Stimulated activated CD4-positive, alpha-beta T cell treated with anti-CD3 and anti-CD28 coated beads, Interleukin-12 subunit alpha, Interleukin-12 subunit beta, amount 100 ng/mL, for 24 hours (primary cell): ENCODE results near the gene UBXN11.

Experiments used
- DNase-seq, 2 experiments: peaks; one replicate each; pipeline ENCODE4 v3.0.0-alpha.2; 2020; ENCODE audit warnings: low read depth in 2 of 2

UBXN11 gene, protein sequence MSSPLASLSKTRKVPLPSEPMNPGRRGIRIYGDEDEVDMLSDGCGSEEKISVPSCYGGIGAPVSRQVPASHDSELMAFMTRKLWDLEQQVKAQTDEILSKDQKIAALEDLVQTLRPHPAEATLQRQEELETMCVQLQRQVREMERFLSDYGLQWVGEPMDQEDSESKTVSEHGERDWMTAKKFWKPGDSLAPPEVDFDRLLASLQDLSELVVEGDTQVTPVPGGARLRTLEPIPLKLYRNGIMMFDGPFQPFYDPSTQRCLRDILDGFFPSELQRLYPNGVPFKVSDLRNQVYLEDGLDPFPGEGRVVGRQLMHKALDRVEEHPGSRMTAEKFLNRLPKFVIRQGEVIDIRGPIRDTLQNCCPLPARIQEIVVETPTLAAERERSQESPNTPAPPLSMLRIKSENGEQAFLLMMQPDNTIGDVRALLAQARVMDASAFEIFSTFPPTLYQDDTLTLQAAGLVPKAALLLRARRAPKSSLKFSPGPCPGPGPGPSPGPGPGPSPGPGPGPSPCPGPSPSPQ

GRCh38 chr1:26306290-26307229, at the start of gene UBXN11:
UBXN11 (minus strand) TSS chr1:26306636; CDS start chr1:26302883, 3,753 bp downstream.
- peak; percentile 83 to 92 for DNase-seq

DNA sequence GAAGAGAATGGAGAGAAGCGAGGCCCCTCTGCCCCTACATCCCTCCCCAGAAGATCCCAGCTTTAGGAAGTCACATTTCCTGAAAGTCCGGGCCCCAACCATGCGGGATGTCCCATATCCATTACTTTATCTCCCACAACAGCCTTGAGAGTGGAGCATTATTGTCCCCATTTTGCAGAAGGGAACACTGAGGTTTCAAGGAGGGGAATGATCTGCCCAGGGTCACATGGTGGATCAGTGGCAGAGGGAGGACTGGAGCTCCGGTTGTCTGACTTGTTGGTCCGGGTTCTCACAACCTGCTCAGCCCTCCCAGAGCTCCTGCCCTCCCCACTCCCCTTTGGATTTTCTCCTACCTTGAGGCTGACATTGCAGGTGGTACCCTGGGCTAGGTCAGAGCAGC, 49.7 kb upstream of the UBXN11 start:
- DNase-seq = no peak

DNA sequence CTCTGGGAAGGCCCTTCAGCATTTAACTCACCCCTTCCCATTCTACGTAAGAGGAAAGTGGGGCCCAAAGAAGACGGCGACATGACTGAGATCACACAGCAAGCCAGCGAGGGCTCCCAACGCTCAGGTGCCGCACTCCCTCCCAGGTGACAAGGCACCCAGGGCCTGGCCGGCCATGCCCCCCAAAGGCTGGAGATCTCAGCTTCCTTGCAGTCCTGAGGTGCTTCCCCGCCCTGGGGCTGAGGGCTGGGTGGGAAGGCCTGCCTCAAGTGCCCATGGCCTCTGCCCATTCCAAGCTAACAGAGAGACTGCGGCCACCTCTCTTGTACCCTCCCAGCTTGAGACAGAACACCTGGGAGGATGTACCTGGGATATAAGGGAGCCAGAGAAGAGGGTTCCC, 48.5 kb upstream of the UBXN11 start:
- DNase-seq = no peak

- DNase-seq = no peak
These were observed 47.8 kb upstream of the UBXN11 start, which contains the start of gene CRYBG2 for GRCh38 chr1:26353976-26354820. CRYBG2 (minus strand) TSS chr1:26354130; CDS start chr1:26346657, 7,473 bp downstream.

DNA sequence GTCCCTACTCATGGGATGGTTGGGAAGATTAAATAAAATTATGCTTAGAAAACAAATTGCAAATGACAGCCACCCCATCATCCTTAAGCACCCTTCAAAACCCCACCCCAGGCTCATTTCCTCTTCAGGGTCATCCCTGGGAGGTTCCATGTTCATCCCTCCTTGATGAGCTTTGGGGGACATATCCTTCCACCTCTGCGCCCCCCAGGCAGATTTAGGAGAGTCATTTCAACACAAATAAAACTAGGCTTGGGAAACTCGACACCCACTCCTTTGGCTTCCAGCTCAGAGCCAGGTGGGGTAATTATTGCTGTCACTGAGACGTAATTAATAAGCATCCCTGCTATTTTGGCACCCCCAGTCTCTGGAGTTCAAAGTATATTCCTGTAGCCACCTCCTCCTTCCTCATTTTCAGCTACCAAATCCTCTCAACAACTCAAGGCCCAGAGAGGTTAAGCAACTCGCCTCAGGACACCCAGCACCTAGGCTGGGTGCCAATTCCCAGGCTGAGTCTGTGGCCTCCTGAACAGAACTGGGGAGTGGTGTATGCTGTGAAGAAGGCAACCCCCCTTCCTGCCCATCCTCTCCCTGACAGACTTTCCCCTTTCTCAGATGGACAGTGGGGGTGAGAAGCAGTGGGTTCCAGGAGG, 46.9 kb upstream of the UBXN11 start:
- DNase-seq = no peak

DNA sequence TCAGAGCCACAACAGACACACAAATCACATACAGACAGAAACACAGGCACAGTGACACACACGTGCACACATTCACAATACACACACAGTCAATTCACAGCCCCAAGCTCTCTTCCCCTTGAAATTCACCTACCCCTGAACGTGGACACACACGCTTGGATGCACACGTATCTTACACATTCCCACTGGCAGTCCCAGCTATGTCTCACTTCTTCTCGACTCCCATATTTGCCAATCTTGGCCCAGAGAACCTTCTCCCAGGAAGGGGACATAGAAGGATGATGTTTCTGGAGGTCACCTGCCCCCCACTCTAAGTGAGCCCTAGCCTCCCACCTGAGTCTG, 45.9 kb upstream of the UBXN11 start:
- no peak for DNase-seq

- no peak for DNase-seq
These were observed 45.3 kb upstream of the UBXN11 start for GRCh38 chr1:26351590-26352337.

GRCh38 chr1:26350701-26351589, 44.5 kb upstream of the UBXN11 start:
- DNase-seq = no peak

- DNase-seq = no peak
These were observed 43.9 kb upstream of the UBXN11 start for GRCh38 chr1:26350343-26350700.

GRCh38 chr1:26349877-26350244, 43.4 kb upstream of the UBXN11 start:
- no peak for DNase-seq

DNA sequence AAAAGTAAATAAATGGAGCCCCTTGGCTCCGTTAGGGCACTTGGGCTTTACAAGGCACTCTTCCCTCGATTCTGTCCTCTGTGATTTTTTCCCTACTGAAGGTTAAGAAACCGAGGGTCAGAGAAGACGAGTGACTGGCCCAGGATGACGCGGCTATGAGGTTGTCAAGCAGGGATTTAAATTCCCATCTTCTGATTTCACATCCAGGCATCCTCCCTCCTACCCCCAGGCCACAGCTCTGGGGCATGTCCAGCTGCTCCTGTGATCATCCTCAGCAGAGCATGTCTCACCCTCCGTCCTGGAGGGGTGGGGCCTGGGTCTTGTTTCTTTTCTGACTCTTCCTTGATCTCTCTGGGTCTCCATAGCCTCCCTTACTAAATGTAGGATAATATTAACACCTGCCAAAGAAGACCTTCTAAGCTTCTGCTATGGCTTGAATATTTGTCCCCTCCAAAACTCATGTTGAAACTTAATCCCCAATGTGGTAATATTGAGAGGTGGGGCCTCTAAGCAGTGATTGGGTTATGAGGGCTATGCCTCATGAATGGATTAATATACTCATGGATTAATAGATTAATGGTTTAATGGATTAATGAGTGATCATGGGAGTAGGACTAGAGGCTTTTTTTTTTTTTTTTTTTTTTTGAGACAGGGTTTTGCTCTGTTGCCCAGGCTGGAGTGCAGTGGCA, 42.9 kb upstream of the UBXN11 start:
- no peak for DNase-seq

GRCh38 chr1:26346274-26347033, 40.0 kb upstream of the UBXN11 start:
- no peak for DNase-seq

- DNase-seq = no peak
These were observed 39.3 kb upstream of the UBXN11 start for GRCh38 chr1:26345718-26346117.

GRCh38 chr1:26344147-26344920, 37.9 kb upstream of the UBXN11 start:
- no peak for DNase-seq

DNA sequence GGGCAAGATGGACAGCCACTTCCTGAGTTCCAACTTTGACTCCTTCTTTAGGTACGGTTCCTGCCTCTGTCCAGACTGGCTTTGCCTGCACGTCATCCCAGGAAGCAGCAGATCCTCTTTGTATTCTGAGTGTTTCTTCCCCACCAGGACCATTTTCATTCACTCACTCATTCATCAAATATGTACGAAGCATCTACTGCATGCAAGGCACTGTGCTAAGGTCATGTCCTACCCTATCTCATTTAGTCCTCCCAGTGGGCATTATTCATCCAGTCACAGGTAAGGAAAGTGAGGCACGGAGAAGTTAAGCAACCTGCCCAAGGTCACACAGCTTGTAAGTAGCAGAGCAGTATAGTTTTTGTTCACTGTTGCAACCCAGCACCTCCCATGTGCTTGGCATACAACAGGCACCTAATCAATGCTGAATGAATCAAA, 33.6 kb upstream of the UBXN11 start:
- DNase-seq = no peak

DNA sequence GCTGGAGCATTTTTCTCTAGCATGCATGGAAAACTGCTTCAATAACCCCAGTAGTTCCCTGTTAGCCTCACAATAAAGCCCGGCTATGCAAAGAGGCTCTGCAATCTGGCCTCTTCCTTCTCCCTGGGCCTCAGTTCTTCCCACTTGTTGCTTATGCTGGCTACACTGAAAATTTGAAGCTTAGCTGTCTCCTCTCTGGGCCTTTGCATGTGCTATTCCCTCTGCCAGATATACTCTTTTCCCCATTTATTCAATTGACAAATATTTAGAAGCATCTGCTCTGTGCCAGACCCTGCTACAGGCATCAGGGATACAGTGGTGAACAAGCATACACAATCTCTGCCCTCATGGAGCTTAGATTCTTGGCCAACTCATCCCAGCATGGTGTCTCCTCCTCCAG, 32.2 kb upstream of the UBXN11 start:
- no peak for DNase-seq

DNA sequence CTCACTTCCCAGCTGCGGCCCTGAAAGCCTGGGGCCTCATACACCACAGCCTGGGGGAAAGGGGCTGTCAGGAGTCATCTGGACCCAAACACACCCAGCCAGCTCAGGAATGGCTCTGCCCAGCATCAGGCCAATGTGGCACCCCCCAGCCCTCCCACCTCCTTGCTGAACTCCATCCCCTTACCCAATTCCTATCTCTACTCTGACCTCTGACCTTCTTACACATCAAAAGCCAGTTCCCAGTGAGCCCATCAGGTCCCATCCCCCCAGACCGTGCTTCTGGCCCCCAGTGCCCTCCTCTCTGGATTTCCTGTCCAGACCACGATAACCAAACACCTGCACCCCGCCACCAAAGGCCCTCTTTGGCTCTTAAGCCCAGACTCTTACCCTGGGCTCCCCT, 31.2 kb upstream of the UBXN11 start:
- DNase-seq = no peak
